Esophagus squamous epithelium (tissue), 5 donors: ENCODE results near the gene RPH3AL. TPM values are rescaled to one million over a fixed set of nuclear protein-coding genes. Genes with fewer than 3 reads are reported as not detected.

Source experiments
- DNase-seq: peaks from one replicate; lab custom pipeline; 2025; lab: John Stamatoyannopoulos, UW
- H3K27ac ChIP-seq, 4 donors: fragments of 200-600 bp; sonication (generic); one replicate each; pipeline ENCODE4 v1.5.1; 2016 to 2019; ENCODE audit warnings: mild to moderate bottlenecking in 1 of 4
- H3K27me3 ChIP-seq, 4 donors: fragments of 200-600 bp; sonication (generic); 1 replicate in 3 of 4; 2 replicates in 1 of 4; pipeline versions ENCODE4 v1.5.1 to v1.6.0; 2017 to 2021; ENCODE audit warnings: antibody characterized with exemption in 1 of 4
- H3K36me3 ChIP-seq, 3 donors: fragments of 200-600 bp; sonication (generic); one replicate each; pipeline ENCODE4 v1.5.1; 2016 to 2019
- H3K4me1 ChIP-seq, 3 donors: fragments of 200-600 bp; sonication (generic); one replicate each; pipeline ENCODE4 v1.5.1; 2017 to 2019
- H3K4me3 ChIP-seq, 4 donors: fragments of 200-600 bp; sonication (generic); 1 replicate in 3 of 4; 2 replicates in 1 of 4; pipeline ENCODE4 v1.5.1; 2016 to 2019; ENCODE audit warnings: mild to moderate bottlenecking in 2 of 4, moderate library complexity in 1 of 4
- H3K9me3 ChIP-seq, 3 donors: fragments of 200-600 bp; sonication (generic); one replicate each; pipeline ENCODE4 v1.5.1; 2016 to 2019
- CTCF ChIP-seq, 6 experiments: fragments of 450-650 bp in 4 of 6; fragments of 200-600 bp in 2 of 6; sonication (generic) in 2 of 6; IDR thresholded peaks; one replicate each; pipeline ENCODE4 v1.5.1; 2016 to 2019; ENCODE audit warnings: antibody characterized with exemption in 6 of 6, mild to moderate bottlenecking in 4 of 6, moderate library complexity in 4 of 6
- POLR2A ChIP-seq, 4 donors: fragments of 450-650 bp; IDR thresholded peaks; one replicate each; pipeline ENCODE4 v1.6.1; 2017; ENCODE audit warnings: antibody characterized with exemption in 4 of 4, mild to moderate bottlenecking in 4 of 4, moderate library complexity in 3 of 4
- WGBS, 2 donors: methylation state at CpG; one replicate each; pipeline ENCODE4 v1.1.5; 2018; 5-methylcytosine and 5-hydroxymethylcytosine counted together
- intact Hi-C: fragments of 100-400 bp; cut with DNase I; formaldehyde crosslinking; loops from one replicate; pipeline ENCODE4 v1.15.0; 2022
- total RNA-seq, 4 donors: library from RNA; depleted of rRNA; stranded (reverse); fragments of >200 nt; gene quantifications; one replicate each; pipeline ENCODE4 v1.1.0, GENCODE V29; 2016
- donor health status: DM: yes; HTN: yes; CAD: no.

The RPH3AL gene
- total RNA-seq, 4 donors from 2014 or later: 5.2 to 18.3 (median 7.5) TPM

- Histone ChIP-seq H3K36me3 (no peaks in the 10 kb centered on the region), H3K4me3 (no peak overlapping the region), H3K27me3 (no peaks in the 10 kb centered on the region), H3K27ac (no peak overlapping the region), H3K4me1 (no peaks in the 10 kb centered on the region), H3K9me3 (no peaks in the 10 kb centered on the region)
- TF ChIP-seq CTCF (IDR thresholded peaks at IDR 0.05) (no peak), POLR2A (IDR thresholded peaks at IDR 0.05) (no peak)
- intact Hi-C loops: no loop called here
- DNase-seq: no peak
- 72 to 84% methylated on average over 6 to 8 of the region's 8 CpGs for WGBS, 2 donors
Observed at GRCh38 chr17:364308-364707, 11.7 kb upstream of the RPH3AL start.

GRCh38 chr17:362721-363120 is 10.1 kb upstream of the RPH3AL start:
- H3K36me3 ChIP-seq: no peaks in the 10 kb centered on the region
- H3K9me3 ChIP-seq: no peaks in the 10 kb centered on the region
- H3K4me3 ChIP-seq: no peak overlapping the region
- no peak for DNase-seq
- intact Hi-C loops: no loop called here
- H3K4me1 ChIP-seq: peaks cover 0 to 4% (median 0%) of the 10 kb centered on the region in 3 donors
- WGBS, 2 donors: 93 to 96% methylated on average over 6 to 10 of the region's 14 CpGs
- H3K27ac ChIP-seq: no peak overlapping the region
- no peak for TF ChIP-seq POLR2A (IDR thresholded peaks at IDR 0.05)
- TF ChIP-seq CTCF (IDR thresholded peaks at IDR 0.05): no peak
- no peaks in the 10 kb centered on the region for H3K27me3 ChIP-seq

GRCh38 chr17:360092-360750 is 7.6 kb upstream of the RPH3AL start:
- no peak for TF ChIP-seq POLR2A (IDR thresholded peaks at IDR 0.05)
- TF ChIP-seq CTCF (IDR thresholded peaks at IDR 0.05): no peak
- Histone ChIP-seq H3K4me1 (peaks cover 0 to 17% (median 0%) of the 10 kb centered on the region in 3 donors), H3K36me3 (no peaks in the 10 kb centered on the region), H3K4me3 (no peak overlapping the region), H3K27ac (no peak overlapping the region), H3K27me3 (no peaks in the 10 kb centered on the region), H3K9me3 (no peaks in the 10 kb centered on the region)
- 61 to 76% methylated on average over 8 to 13 of the region's 23 CpGs for WGBS, 2 donors
- DNase-seq: no peak
- intact Hi-C loops: no loop called here

- TF ChIP-seq POLR2A (IDR thresholded peaks at IDR 0.05): no peak
- TF ChIP-seq CTCF (IDR thresholded peaks at IDR 0.05): no peak
- DNase-seq: no peak
- H3K4me3 ChIP-seq: no peak overlapping the region
- no peaks in the 10 kb centered on the region for H3K36me3 ChIP-seq
- H3K4me1 ChIP-seq: peaks cover 0 to 30% (median 0%) of the 10 kb centered on the region in 3 donors
- WGBS, 2 donors: 90 to 91% methylated on average over 21 to 23 of the region's 35 CpGs
- intact Hi-C loops: no loop called here
- H3K27ac ChIP-seq: no peak overlapping the region
- no peaks in the 10 kb centered on the region for H3K9me3 ChIP-seq
- H3K27me3 ChIP-seq: no peaks in the 10 kb centered on the region
Observed at GRCh38 chr17:358491-359151, 6.0 kb upstream of the RPH3AL start.

- WGBS, 2 donors: 36 to 51% methylated on average over 9 to 14 of the region's 14 CpGs
- no peaks in the 10 kb centered on the region for H3K36me3 ChIP-seq
- peaks cover 0 to 39% (median 8%) of the 10 kb centered on the region in 3 donors for H3K4me1 ChIP-seq
- no peak for DNase-seq
- no peak overlapping the region for H3K4me3 ChIP-seq
- intact Hi-C loops: no loop called here
- no peaks in the 10 kb centered on the region for H3K27me3 ChIP-seq
- no peak overlapping the region for H3K27ac ChIP-seq
- no peaks in the 10 kb centered on the region for H3K9me3 ChIP-seq
- TF ChIP-seq POLR2A (IDR thresholded peaks at IDR 0.05) (no peak), CTCF (IDR thresholded peaks at IDR 0.05) (no peak)
Observed at GRCh38 chr17:357644-358043, 5.0 kb upstream of the RPH3AL start.
